ENCODE measurements around the gene CYFIP1. TPM values are rescaled to one million over a fixed set of nuclear protein-coding genes. Genes with fewer than 3 reads are reported as not detected.

Gene CYFIP1
- total and polyA plus RNA-seq, 9 of the 15 experiments (the other 6 are each of a cell fraction or from before 2014, with no cell fraction given), result 3.8 to 59.8 (median 28.3) TPM

DNA sequence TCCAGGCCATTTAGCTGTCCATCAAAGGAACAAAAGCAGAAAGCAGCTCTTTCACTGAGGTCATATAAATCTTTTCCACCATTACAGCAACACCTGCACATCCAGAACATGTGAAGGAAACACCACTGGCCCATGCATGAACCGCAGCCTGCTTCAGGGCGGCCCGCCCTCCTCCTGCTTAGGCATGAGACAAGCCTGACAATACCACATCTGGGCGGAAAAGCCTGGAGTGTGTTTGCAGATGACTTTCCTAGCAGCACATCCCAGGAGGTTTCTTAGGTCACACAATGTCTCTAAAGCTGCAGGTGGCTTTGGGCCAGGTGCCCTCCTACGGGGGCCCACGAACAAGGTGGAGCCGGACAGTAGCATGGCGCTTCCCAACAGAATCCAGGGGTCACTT, 19.6 kb downstream of the CYFIP1 start:
- FAIRE-seq (no peak), ATAC-seq (no peak), DNase-seq (ENCODE audit: extremely low read depth in 1 of 4, low spot score in 3 of 4) (no peak)
- WGBS (ENCODE audit: insufficient coverage, low coverage, missing lambda C conversion rate), result 75% methylated on average over 8 of the region's 8 CpGs
- Histone ChIP-seq H2AFZ (ENCODE audit: low read depth, low read length) (no peak overlapping the region), H3K27me3 (ENCODE audit: control insufficient read depth in 2 of 2, insufficient read depth in 2 of 2, low read length in 2 of 2) (no peaks in the 10 kb centered on the region; a peak in 1 of 5 replicates), H3K79me2 (ENCODE audit: control insufficient read depth, insufficient read depth, low read length) (peaks cover 8% of the 10 kb centered on the region; the same call in 1 of the 3 replicates), H3K4me1 (replicated peaks in 1 of 2; ENCODE audit: control insufficient read depth in 2 of 2, insufficient read depth in 2 of 2, low read length in 2 of 2) (peaks cover 0 to 22% of the 10 kb centered on the region in 2 experiments; a peak in 2 of 5 replicates), H3K9me3 (replicated peaks; ENCODE audit: control insufficient read depth, insufficient read depth, low read depth, low read length) (no peaks in the 10 kb centered on the region), H4K20me1 (replicated peaks; ENCODE audit: control insufficient read depth, insufficient read depth, low read length) (no peaks in the 10 kb centered on the region; the same call in none of the 2 replicates), H3K9me1 (ENCODE audit: control insufficient read depth, insufficient read depth, low read length) (peaks cover 4% of the 10 kb centered on the region), H3K4me2 (ENCODE audit: insufficient read depth, low read length) (no peak overlapping the region), H3K36me3 (ENCODE audit: control insufficient read depth, insufficient read depth, low read length) (no peaks in the 10 kb centered on the region), H3K9ac (ENCODE audit: insufficient read depth in 1 of 2, low read depth in 2 of 2, low read length in 2 of 2) (no peak overlapping the region), H3K4me3 (no peak overlapping the region), H3K27ac (ENCODE audit: extremely low read depth, low read depth, low read length) (no peak overlapping the region)
- intact Hi-C loops (cut with micrococcal nuclease), result no loop called here
- no TSS peak for BruUV-seq (replicated peaks)
- TF ChIP-seq, protein P1, sequence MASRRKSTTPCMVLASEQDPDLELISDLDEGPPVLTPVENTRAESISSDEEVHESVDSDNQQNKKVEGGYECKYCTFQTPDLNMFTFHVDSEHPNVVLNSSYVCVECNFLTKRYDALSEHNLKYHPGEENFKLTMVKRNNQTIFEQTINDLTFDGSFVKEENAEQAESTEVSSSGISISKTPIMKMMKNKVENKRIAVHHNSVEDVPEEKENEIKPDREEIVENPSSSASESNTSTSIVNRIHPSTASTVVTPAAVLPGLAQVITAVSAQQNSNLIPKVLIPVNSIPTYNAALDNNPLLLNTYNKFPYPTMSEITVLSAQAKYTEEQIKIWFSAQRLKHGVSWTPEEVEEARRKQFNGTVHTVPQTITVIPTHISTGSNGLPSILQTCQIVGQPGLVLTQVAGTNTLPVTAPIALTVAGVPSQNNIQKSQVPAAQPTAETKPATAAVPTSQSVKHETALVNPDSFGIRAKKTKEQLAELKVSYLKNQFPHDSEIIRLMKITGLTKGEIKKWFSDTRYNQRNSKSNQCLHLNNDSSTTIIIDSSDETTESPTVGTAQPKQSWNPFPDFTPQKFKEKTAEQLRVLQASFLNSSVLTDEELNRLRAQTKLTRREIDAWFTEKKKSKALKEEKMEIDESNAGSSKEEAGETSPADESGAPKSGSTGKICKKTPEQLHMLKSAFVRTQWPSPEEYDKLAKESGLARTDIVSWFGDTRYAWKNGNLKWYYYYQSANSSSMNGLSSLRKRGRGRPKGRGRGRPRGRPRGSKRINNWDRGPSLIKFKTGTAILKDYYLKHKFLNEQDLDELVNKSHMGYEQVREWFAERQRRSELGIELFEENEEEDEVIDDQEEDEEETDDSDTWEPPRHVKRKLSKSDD (conservative IDR thresholded peaks at IDR 0.05; ENCODE audit: low read length), result no peak
- TF ChIP-seq NR1H2 (CRISPR knock-in tag; IDR thresholded peaks at IDR 0.05), result no peak
- no peak for TF ChIP-seq HDAC3 (IDR thresholded peaks at IDR 0.05; ENCODE audit: borderline replicate concordance, partially characterized antibody)
- TF ChIP-seq ZNF778 (CRISPR knock-in tag; IDR thresholded peaks at IDR 0.05), result no peak
- TF ChIP-seq TCF7L2 (IDR thresholded peaks at IDR 0.05; ENCODE audit: low read depth, low read length), result no peak
- no peak for TF ChIP-seq MYNN (IDR thresholded peaks at IDR 0.05)
- TF ChIP-seq MYNN (CRISPR knock-in tag; IDR thresholded peaks at IDR 0.05), result no peak
- TF ChIP-seq ZFP36 (IDR thresholded peaks at IDR 0.05; ENCODE audit: low read depth, low read length, partially characterized antibody), result no peak
- TF ChIP-seq, protein P2, sequence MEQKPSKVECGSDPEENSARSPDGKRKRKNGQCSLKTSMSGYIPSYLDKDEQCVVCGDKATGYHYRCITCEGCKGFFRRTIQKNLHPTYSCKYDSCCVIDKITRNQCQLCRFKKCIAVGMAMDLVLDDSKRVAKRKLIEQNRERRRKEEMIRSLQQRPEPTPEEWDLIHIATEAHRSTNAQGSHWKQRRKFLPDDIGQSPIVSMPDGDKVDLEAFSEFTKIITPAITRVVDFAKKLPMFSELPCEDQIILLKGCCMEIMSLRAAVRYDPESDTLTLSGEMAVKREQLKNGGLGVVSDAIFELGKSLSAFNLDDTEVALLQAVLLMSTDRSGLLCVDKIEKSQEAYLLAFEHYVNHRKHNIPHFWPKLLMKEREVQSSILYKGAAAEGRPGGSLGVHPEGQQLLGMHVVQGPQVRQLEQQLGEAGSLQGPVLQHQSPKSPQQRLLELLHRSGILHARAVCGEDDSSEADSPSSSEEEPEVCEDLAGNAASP (IDR thresholded peaks at IDR 0.05), result no peak
- TF ChIP-seq HCFC1 (IDR thresholded peaks at IDR 0.05; ENCODE audit: low read depth, low read length), result no peak
- TF ChIP-seq ZEB2 (IDR thresholded peaks at IDR 0.05), result no peak
- TF ChIP-seq RFX5 (IDR thresholded peaks at IDR 0.05; ENCODE audit: low read depth, low read length), result no peak
- no peak for TF ChIP-seq SMARCE1 (IDR thresholded peaks at IDR 0.05)
- TF ChIP-seq XRCC4 (IDR thresholded peaks at IDR 0.05; ENCODE audit: extremely low read depth, insufficient read depth, insufficient read length), result no peak
- in situ Hi-C loops (cut with MboI), result no loop called here
- ChIA-PET CTCF (ENCODE audit: low intra/inter-chr PET ratio) (no interaction called here), POLR2A (no interaction called here)

All from K562 (cell line).